ENCODE measurements around the gene RBM3.

The RBM3 gene

GRCh38 chrX:48617542-48618340, 43.5 kb downstream of the RBM3 start:
- in situ Hi-C loops (cut with HindIII; ENCODE audit: low sequenced_read_pairs) = no loop called here

- in situ Hi-C loops (cut with HindIII; ENCODE audit: low sequenced_read_pairs) = no loop called here
Measured at GRCh38 chrX:48626401-48627298, 52.4 kb downstream of the RBM3 start.
